GM19043 (cell line): ENCODE measurements around the gene TBX20.
"Not testable (repeated sequence)": the region's sequence is repeated elsewhere in the genome, so short reads cannot be mapped to it uniquely, and the experiment has no call there.

ENCODE experiments used
- ATAC-seq: cut with Tn5 transposase; IDR thresholded peaks from one replicate; pipeline ENCODE4 v1.9.1; 2021; ENCODE audit warnings: low read depth; ENCODE audit not compliant: unreplicated experiment

Gene TBX20

DNA sequence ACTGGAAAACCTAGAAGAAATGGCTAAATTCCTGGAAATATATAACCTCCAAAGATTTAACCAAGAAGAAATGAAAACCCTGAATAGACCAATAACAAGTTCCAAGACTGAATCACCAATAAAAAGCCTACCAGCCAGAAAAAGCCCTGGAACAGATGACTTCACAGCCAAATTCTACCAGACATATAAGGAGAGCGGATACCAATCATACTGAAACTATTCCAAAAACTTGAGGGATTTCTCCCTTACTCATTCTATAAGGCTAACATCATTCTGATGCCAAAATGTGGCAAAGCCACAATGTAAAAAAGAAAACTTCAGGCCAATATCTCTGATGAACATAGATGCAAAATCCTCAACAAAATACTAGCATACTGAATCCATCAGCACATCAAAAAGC is 86.7 kb downstream of the TBX20 start:
- ATAC-seq, result not testable (repeated sequence)

DNA sequence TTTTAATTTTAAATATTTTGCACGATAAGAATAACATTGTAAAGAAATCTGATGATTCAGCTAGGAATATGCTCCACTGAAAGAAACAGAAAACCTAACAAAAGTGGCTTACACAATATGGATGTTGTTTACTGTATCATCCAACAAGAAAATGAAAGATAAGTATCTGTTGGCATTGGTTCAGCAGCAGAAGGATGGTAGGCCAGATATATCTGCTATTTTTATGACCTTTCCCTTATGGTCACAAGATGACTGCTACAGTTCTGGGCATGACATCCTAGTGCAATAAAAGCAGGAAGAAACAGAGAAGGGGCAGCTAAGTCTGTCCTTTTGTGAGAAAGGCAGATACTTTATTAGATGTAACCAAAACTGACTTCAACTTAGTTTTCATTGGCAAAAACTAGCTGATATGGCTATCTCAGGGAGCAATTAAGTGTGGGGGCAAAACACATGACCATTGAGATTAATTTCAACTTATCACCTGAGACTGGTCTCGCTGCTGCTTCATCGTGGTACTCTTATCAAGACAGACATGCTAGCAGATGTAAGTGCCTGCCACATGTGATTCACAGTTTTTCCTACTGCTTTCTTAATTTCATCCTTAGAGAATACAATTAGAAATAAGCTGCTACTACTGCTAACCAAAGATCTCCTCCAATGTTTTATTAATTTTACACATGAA is 92.7 kb downstream of the TBX20 start:
- ATAC-seq, result not testable (repeated sequence)
